Gastroesophageal sphincter (tissue), 3 donors: ENCODE data around the gene SPEM3.
A peak's percentile ranks its signal among the peaks of the same experiment; 100 is the strongest.

ENCODE experiments used
- CTCF ChIP-seq, 4 experiments: fragments of 200-600 bp in 2 of 4; fragments of 450-650 bp in 2 of 4; sonication (generic) in 1 of 4; IDR thresholded peaks; one replicate each; pipeline ENCODE4 v1.5.1; 2017 to 2019; ENCODE audit warnings: antibody characterized with exemption in 4 of 4, mild to moderate bottlenecking in 2 of 4, moderate library complexity in 2 of 4
- POLR2A ChIP-seq, 2 donors: fragments of 450-650 bp; IDR thresholded peaks; one replicate each; pipeline ENCODE4 v1.6.1; 2017; ENCODE audit warnings: antibody characterized with exemption in 2 of 2, mild to moderate bottlenecking in 2 of 2, moderate library complexity in 1 of 2
- POLR2AphosphoS5 ChIP-seq: sonication (generic); formaldehyde crosslinking; IDR thresholded peaks from one replicate; pipeline ENCODE4 v1.6.1; 2017; ENCODE audit warnings: antibody characterized with exemption

DNA sequence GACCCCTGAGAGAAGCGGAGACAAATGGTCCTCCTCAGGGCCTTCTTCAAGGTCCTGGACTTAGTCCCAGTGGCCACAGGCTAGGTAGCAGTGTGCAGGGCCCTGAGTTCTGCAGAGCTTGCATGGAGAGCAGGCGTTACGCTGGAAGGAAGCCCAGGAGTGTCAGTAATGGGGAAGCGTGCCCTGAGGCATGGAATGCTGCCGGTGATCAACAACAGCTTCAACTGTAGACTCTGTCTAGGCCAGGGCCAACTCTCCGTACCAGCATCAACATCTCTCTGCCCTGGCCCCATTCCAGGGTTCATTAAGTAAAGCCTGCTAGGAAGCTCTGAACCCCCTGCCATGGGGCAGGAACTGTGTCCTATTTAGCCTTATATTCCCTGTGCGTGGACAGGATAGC is 48.3 kb upstream of the SPEM3 start:
- TF ChIP-seq CTCF (IDR thresholded peaks at IDR 0.05) = no peak
- peak; percentile 73 for TF ChIP-seq POLR2AphosphoS5
- no peak for TF ChIP-seq POLR2A (IDR thresholded peaks at IDR 0.05)
